C4-2B (cell line): ENCODE data around the gene TIMM44.

Source experiments
- ZFX ChIP-seq: fragments of 450-650 bp; IDR thresholded peaks from 2 replicates; pipeline ENCODE4 v1.6.1; 2017
- TF ChIP-seq, protein P1 (sequence below): fragments of 450-650 bp; conservative IDR thresholded peaks from 2 replicates; pipeline ENCODE4 v1.5.1; 2017; ENCODE audit warnings: mild to moderate bottlenecking

GRCh38 chr19:7917267-7918061, 26.0 kb downstream of the TIMM44 start:
- TF ChIP-seq, protein P1, sequence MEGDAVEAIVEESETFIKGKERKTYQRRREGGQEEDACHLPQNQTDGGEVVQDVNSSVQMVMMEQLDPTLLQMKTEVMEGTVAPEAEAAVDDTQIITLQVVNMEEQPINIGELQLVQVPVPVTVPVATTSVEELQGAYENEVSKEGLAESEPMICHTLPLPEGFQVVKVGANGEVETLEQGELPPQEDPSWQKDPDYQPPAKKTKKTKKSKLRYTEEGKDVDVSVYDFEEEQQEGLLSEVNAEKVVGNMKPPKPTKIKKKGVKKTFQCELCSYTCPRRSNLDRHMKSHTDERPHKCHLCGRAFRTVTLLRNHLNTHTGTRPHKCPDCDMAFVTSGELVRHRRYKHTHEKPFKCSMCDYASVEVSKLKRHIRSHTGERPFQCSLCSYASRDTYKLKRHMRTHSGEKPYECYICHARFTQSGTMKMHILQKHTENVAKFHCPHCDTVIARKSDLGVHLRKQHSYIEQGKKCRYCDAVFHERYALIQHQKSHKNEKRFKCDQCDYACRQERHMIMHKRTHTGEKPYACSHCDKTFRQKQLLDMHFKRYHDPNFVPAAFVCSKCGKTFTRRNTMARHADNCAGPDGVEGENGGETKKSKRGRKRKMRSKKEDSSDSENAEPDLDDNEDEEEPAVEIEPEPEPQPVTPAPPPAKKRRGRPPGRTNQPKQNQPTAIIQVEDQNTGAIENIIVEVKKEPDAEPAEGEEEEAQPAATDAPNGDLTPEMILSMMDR = no peak; the same call in 1 of the 2 replicates
- no peak for TF ChIP-seq ZFX
